HL-60/S4 (cell line): ENCODE results near the gene CHD1.

Experiments used
- in situ Hi-C: fragments of 300-500 bp; cut with MboI; formaldehyde crosslinking; loops from 2 replicates; pipeline ENCODE4 v1.14.3; 2022; ENCODE audit warnings: low sequenced_read_pairs

Gene CHD1

GRCh38 chr5:98825582-98826375 is 103.0 kb downstream of the CHD1 start:
- in situ Hi-C loops: no loop called here

- in situ Hi-C loops: no loop called here
Measured at GRCh38 chr5:98816582-98817222, 112.1 kb downstream of the CHD1 start.

GRCh38 chr5:98813755-98814154 is 115.1 kb downstream of the CHD1 start:
- in situ Hi-C loops: no loop called here

- in situ Hi-C loops: no loop called here
Measured at GRCh38 chr5:98810206-98810605, 118.6 kb downstream of the CHD1 start.

- in situ Hi-C loops: no loop called here
Measured at GRCh38 chr5:98807806-98808205, 121.0 kb downstream of the CHD1 start.

GRCh38 chr5:98805070-98805469 is 123.7 kb downstream of the CHD1 start:
- in situ Hi-C loops: no loop called here

GRCh38 chr5:98804066-98804465 is 124.7 kb downstream of the CHD1 start:
- in situ Hi-C loops: no loop called here
